ENCODE measurements around the gene HNRNPA2B1. TPM values are rescaled to one million over a fixed set of nuclear protein-coding genes. Genes with fewer than 3 reads are reported as not detected.

The HNRNPA2B1 gene
- total RNA-seq, 2 experiments from 2014 or later: 600 to 996 TPM

- H3K36me3 Mint-ChIP-seq (ENCODE audit: low read depth): no peaks in the 10 kb centered on the region
- H3K4me3 Mint-ChIP-seq: no peak overlapping the region
- DNase-seq (no peak), ATAC-seq (no peak)
- H3K27ac Mint-ChIP-seq: no peak overlapping the region
- intact Hi-C loops (cut with DNase I, micrococcal nuclease): no loop called here
- H3K9me3 Mint-ChIP-seq (ENCODE audit: low read depth): no peaks in the 10 kb centered on the region
- CTCF ChIA-PET: interaction anchor here (1.1 kb wide), 1 partner anchor 9 kb away, joined by 3 read pairs; no protein-coding TSS in a partner anchor
- H3K27me3 Mint-ChIP-seq: peaks cover 4% of the 10 kb centered on the region
- no peaks in the 10 kb centered on the region for H3K4me1 Mint-ChIP-seq
- POLR2A ChIA-PET: no interaction called here
Measured at GRCh38 chr7:26144184-26145080, 56.1 kb downstream of the HNRNPA2B1 start.

- no peaks in the 10 kb centered on the region for H3K36me3 Mint-ChIP-seq (ENCODE audit: low read depth)
- H3K27ac Mint-ChIP-seq: no peak overlapping the region
- no peaks in the 10 kb centered on the region for H3K9me3 Mint-ChIP-seq (ENCODE audit: low read depth)
- no peak overlapping the region for H3K4me3 Mint-ChIP-seq
- ATAC-seq (no peak), DNase-seq (no peak)
- peaks cover 4% of the 10 kb centered on the region for H3K27me3 Mint-ChIP-seq
- POLR2A ChIA-PET: no interaction called here
- intact Hi-C loops (cut with DNase I, micrococcal nuclease): no loop called here
- CTCF ChIA-PET: interaction anchor here (0.6 to 1.4 kb wide), 3 partner anchors 30 to 226 kb away, joined by 3 to 4 read pairs (median 3); no protein-coding TSS in a partner anchor
- H3K4me1 Mint-ChIP-seq: no peaks in the 10 kb centered on the region
Measured at GRCh38 chr7:26143298-26144048, 57.1 kb downstream of the HNRNPA2B1 start.

- Mint-ChIP-seq H3K4me1 (no peaks in the 10 kb centered on the region), H3K27me3 (peaks cover 4% of the 10 kb centered on the region), H3K4me3 (no peak overlapping the region), H3K27ac (no peak overlapping the region), H3K9me3 (ENCODE audit: low read depth) (no peaks in the 10 kb centered on the region), H3K36me3 (ENCODE audit: low read depth) (no peaks in the 10 kb centered on the region)
- no peak for DNase-seq
- ChIA-PET CTCF (interaction anchor here (0.5 to 1.4 kb wide), 2 partner anchors 16 to 78 kb away, joined by 3 to 6 read pairs; no protein-coding TSS in a partner anchor), POLR2A (no interaction called here)
- no peak for ATAC-seq
- intact Hi-C loops (cut with DNase I, micrococcal nuclease): no loop called here
Measured at GRCh38 chr7:26141077-26141476, 59.5 kb downstream of the HNRNPA2B1 start.

- ATAC-seq (no peak), DNase-seq (no peak)
- no peaks in the 10 kb centered on the region for H3K4me1 Mint-ChIP-seq
- intact Hi-C loops (cut with DNase I, micrococcal nuclease): no loop called here
- peaks cover 4% of the 10 kb centered on the region for H3K27me3 Mint-ChIP-seq
- H3K27ac Mint-ChIP-seq: no peak overlapping the region
- POLR2A ChIA-PET: no interaction called here
- H3K9me3 Mint-ChIP-seq (ENCODE audit: low read depth): no peaks in the 10 kb centered on the region
- no peak overlapping the region for H3K4me3 Mint-ChIP-seq
- CTCF ChIA-PET: interaction anchor here (1.4 kb wide), 1 partner anchor 17 kb away, joined by 3 read pairs; no protein-coding TSS in a partner anchor
- no peaks in the 10 kb centered on the region for H3K36me3 Mint-ChIP-seq (ENCODE audit: low read depth)
Measured at GRCh38 chr7:26140380-26140779, 60.2 kb downstream of the HNRNPA2B1 start.

Other genes with a start within 250 kb of the HNRNPA2B1 start
- 10 to 100 TPM; 19.9 to 23.8 TPM for gene NFE2L3, start 48.5 kb downstream of the HNRNPA2B1 start, total RNA-seq
- gene CBX3, start 999 bp upstream of the HNRNPA2B1 start, total RNA-seq: 100 to 1,000 TPM; 173 to 300 TPM
- gene SNX10, start 91.1 kb upstream of the HNRNPA2B1 start, total RNA-seq: 10 to 100 TPM; 28.1 to 35.5 TPM

Measured in activated CD4-positive, alpha-beta T cell treated with anti-CD3 and anti-CD28 coated beads for 36 hours (primary cell).